ENCODE data around the gene SORCS1.

SORCS1 gene

DNA sequence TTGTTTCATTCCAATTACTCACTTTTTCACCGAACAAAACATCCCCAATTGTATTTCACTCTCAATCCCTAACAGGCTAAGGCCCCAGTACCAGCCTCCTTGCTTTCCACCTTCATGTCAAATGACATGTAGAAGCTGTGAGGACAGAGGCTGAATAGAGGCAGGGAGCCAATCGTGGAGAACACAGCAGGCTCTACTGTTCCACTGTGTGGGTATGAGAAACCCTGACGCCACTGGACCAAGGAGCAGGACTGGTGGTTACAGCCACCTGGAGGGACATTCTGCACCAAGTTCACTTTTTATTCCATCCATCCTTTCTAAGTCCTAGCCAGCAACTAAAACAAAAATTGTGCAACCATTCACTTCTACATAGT is 502.8 kb downstream of the SORCS1 start:
- TF ChIP-seq, protein P1, sequence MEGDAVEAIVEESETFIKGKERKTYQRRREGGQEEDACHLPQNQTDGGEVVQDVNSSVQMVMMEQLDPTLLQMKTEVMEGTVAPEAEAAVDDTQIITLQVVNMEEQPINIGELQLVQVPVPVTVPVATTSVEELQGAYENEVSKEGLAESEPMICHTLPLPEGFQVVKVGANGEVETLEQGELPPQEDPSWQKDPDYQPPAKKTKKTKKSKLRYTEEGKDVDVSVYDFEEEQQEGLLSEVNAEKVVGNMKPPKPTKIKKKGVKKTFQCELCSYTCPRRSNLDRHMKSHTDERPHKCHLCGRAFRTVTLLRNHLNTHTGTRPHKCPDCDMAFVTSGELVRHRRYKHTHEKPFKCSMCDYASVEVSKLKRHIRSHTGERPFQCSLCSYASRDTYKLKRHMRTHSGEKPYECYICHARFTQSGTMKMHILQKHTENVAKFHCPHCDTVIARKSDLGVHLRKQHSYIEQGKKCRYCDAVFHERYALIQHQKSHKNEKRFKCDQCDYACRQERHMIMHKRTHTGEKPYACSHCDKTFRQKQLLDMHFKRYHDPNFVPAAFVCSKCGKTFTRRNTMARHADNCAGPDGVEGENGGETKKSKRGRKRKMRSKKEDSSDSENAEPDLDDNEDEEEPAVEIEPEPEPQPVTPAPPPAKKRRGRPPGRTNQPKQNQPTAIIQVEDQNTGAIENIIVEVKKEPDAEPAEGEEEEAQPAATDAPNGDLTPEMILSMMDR (IDR thresholded peaks at IDR 0.05; ENCODE audit: low read depth, low read length) = no peak
- H3K4me3 ChIP-seq (ENCODE audit: low read depth, low read length) = no peak overlapping the region

DNA sequence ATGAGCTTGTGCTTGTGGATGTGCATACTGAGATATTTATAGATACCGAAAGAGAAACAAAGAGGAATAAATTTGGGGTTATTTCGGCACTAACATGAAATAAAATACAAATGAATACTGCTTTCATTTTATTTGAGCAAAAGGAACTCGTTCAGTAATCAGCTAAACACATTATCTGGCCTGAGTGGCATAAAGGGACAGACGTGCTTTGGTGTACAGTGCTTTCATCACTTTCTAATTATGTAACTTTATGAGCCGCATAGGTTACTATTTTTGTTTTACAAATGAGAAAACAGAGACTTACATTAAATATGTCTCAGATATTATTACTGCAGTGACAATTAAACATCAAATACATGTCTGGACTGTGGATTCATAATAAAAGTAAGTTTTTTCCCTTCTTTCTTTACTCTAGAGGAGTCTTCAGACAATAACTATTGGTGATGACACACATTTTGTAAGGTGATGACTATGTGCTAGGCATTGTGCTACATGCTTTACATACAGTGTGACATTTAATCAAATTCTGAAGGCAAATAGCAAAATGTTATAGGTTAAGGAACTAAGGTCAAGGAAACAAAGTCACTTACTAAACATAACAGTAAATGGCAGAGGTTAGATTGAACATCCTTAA is 503.3 kb downstream of the SORCS1 start:
- TF ChIP-seq, protein P1 (IDR thresholded peaks at IDR 0.05; ENCODE audit: low read depth, low read length) = no peak
- no peak overlapping the region for H3K4me3 ChIP-seq (ENCODE audit: low read depth, low read length)

DNA sequence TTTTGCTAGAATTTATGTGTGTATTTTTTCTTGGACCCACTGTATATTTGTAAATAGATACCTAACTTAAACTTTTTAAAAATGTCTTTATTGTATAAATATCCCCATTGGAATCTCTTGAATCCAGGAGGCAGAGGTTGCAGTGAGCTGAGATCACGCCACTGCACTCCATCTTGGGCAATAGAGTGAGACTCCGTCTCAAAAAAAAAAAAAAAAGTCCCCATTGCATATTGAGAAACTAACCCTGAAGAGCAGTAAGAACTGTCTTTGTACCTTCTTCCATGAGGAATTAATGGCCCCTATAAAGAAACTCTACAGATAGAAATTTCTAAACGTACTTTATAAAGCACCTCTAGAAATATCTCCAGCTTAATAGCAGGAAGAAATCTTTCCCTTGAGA is 504.0 kb downstream of the SORCS1 start:
- TF ChIP-seq, protein P1 (IDR thresholded peaks at IDR 0.05; ENCODE audit: low read depth, low read length) = no peak
- H3K4me3 ChIP-seq (ENCODE audit: low read depth, low read length) = no peak overlapping the region

DNA sequence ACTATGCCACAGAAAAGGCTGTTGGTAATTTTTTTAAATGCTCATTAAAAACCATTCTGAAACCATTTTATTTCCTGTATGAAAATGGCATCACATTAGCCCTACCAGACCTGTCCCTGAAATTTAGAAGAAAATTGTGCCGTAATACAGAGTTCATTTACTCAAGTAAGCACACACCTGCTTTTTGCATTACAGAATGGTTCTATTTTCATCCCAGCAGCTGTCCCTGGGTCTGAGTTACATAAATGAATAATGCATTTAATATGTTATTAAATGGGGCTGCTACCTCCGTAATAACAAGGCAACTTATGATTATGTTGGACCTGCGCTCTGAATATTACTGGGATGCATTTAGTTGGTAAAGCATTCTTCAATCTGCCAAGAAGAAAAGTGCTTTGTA is 508.9 kb downstream of the SORCS1 start:
- TF ChIP-seq, protein P1 (IDR thresholded peaks at IDR 0.05; ENCODE audit: low read depth, low read length) = no peak
- H3K4me3 ChIP-seq (ENCODE audit: low read depth, low read length) = no peak overlapping the region

DNA sequence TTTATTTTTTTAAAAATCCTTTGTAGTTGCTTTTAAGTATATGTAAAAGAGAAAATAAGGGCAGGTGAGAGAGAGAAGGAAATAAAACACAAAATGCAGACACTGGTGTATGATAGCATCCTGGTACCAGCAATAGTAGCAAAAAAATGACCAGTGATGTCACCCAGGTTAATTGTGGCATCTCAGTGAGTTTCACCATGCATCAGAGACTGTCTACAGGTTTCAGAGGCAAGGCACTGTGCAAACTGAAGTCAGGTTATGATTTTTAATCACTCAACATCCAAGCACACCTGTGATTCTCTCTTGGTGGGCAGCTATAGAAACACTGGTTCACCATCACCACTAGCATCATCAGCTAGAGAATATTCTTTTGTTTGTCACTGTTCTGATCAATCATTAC is 509.3 kb downstream of the SORCS1 start:
- H3K4me3 ChIP-seq (ENCODE audit: low read depth, low read length) = no peak overlapping the region
- TF ChIP-seq, protein P1 (IDR thresholded peaks at IDR 0.05; ENCODE audit: low read depth, low read length) = no peak

DNA sequence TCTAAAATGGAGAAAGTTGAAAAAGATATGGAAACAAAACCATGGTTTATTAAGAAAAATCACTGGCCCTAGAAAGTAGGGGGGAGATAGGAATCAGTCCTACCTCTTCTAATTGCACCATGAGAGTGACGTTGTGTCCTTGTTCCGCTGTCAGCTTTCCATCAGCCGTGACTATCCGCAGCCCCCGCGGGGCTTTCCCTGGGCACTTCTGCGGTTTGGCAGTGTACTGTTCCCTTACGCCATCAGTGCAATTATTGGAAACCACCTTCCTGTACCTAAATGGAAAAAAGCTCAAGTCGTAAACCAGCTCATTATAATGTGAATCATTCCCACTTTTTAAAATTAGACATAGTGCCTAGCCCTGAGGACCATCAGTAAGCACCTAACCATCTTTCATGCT is 512.2 kb downstream of the SORCS1 start:
- TF ChIP-seq, protein P1 (IDR thresholded peaks at IDR 0.05; ENCODE audit: low read depth, low read length) = no peak
- H3K4me3 ChIP-seq (ENCODE audit: low read depth, low read length) = no peak overlapping the region

DNA sequence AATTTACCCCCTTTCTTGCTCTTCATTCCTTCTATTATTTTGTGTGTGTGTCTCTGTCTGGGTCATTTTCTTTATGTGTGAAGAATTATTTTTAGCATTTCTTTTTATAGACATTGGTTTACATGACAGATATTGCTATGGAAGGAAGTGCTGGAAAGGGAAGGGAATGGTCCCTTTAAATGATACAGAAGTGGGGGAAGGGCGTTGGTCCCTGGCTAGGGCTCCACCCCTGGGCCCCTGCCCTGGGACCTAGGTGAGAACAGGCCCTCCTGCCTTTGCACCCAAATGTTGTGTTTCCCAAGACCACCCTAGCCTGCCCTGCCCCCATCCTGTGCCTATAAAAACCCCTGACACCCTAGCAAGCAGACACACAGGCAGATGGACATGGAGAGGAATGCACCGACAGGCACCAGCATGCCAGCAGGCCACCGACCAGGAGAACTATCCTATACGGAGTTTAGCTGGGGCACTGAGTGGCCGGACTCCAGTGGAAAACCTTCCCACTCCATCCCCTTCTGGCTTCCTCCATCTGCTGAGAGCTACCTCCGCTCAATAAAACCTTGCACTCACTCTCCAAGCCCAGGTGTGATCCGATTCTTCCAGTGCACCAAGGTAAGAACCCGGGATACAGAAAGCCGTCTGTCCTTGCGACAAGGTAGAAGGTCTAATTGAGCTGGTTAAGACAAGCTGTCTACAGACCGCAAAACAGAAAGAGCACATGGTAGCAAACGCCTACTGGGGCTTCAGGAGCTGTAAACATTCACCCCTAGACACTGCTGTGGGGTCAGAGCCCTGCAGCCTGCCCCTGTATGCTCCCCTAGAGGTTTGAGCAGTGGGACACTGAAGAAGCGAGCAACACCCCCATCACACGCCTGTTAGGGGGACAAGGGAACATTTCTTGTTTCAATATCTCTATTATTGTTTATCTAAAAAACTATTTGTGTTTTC is 515.7 kb downstream of the SORCS1 start:
- H3K4me3 ChIP-seq (ENCODE audit: low read depth, low read length) = no peak overlapping the region
- TF ChIP-seq, protein P1 (IDR thresholded peaks at IDR 0.05; ENCODE audit: low read depth, low read length) = no peak

Measured in WI38 (cell line).